ENCODE results near the gene SMAD5.

Gene SMAD5

GRCh38 chr5:136115183-136115865, 17.3 kb upstream of the SMAD5 start:
- no peak for DNase-seq

- DNase-seq, result no peak
Measured at GRCh38 chr5:136120529-136120928, 12.1 kb upstream of the SMAD5 start.

- DNase-seq, result no peak
Measured at GRCh38 chr5:136123236-136123768, 9.3 kb upstream of the SMAD5 start.

- DNase-seq, result no peak
Measured at GRCh38 chr5:136127560-136127959, 5.1 kb upstream of the SMAD5 start.

- DNase-seq, result no peak
Measured at GRCh38 chr5:136128481-136128880, 4.2 kb upstream of the SMAD5 start.

- no peak for DNase-seq
Measured at GRCh38 chr5:136129445-136129844, 3.2 kb upstream of the SMAD5 start.

- DNase-seq, result no peak
Measured at GRCh38 chr5:136130581-136130980, 2.1 kb upstream of the SMAD5 start.

GRCh38 chr5:136132087-136132486, 558 bp upstream of the SMAD5 start:
- DNase-seq, result peak in 1 of 2 donors; percentile 2

- peak in 1 of 2 donors; percentile 29 for DNase-seq
Measured at GRCh38 chr5:136133222-136133921, 727 bp downstream of the SMAD5 start.

GRCh38 chr5:136133922-136134379, 1.3 kb downstream of the SMAD5 start:
- DNase-seq, result peak in 1 of 2 donors; percentile 5

- no peak for DNase-seq
Measured at GRCh38 chr5:136134653-136135052, 2.0 kb downstream of the SMAD5 start.

GRCh38 chr5:136135536-136135935, 2.9 kb downstream of the SMAD5 start:
- DNase-seq, result no peak

- DNase-seq, result no peak
Measured at GRCh38 chr5:136137497-136138220, 5.0 kb downstream of the SMAD5 start.

- DNase-seq, result no peak
Measured at GRCh38 chr5:136141561-136141960, 8.9 kb downstream of the SMAD5 start.

GRCh38 chr5:136143312-136143711, 10.7 kb downstream of the SMAD5 start:
- no peak for DNase-seq

- DNase-seq, result no peak
Measured at GRCh38 chr5:136143763-136144162, 11.1 kb downstream of the SMAD5 start.

GRCh38 chr5:136145030-136145429, 12.4 kb downstream of the SMAD5 start:
- no peak for DNase-seq

GRCh38 chr5:136146201-136146600, 13.6 kb downstream of the SMAD5 start:
- no peak for DNase-seq

GRCh38 chr5:136147632-136148031, 15.0 kb downstream of the SMAD5 start:
- DNase-seq, result no peak

- no peak for DNase-seq
Measured at GRCh38 chr5:136149891-136150290, 17.2 kb downstream of the SMAD5 start.

- no peak for DNase-seq
Measured at GRCh38 chr5:136153581-136154236, 21.1 kb downstream of the SMAD5 start.

GRCh38 chr5:136155078-136155477, 22.4 kb downstream of the SMAD5 start:
- no peak for DNase-seq

- DNase-seq, result no peak
Measured at GRCh38 chr5:136155761-136156160, 23.1 kb downstream of the SMAD5 start.
